ENCODE data around the gene RPS14. TPM values are rescaled to one million over a fixed set of nuclear protein-coding genes. Genes with fewer than 3 reads are reported as not detected.
A peak's percentile ranks its signal among the peaks of the same experiment; 100 is the strongest.

RPS14 gene
- total RNA-seq, 1 donor from 2014 or later, result 1,202 TPM

- H3K36me3 ChIP-seq, result peaks cover 47% of the 10 kb centered on the region
- TF ChIP-seq CTCF (IDR thresholded peaks at IDR 0.05; ENCODE audit: borderline replicate concordance), result no peak
- no peaks in the 10 kb centered on the region for H3K9me3 ChIP-seq (replicated peaks)
- intact Hi-C loops (cut with micrococcal nuclease), result no loop called here
- no peak overlapping the region for H3K4me3 ChIP-seq
- peak overlapping the region; percentile 81 for H3K27ac ChIP-seq (replicated peaks)
- no peaks in the 10 kb centered on the region for H3K27me3 ChIP-seq (ENCODE audit: low read depth)
- no peak for DNase-seq
- H3K4me1 ChIP-seq, result peaks cover 29% of the 10 kb centered on the region
Observed at GRCh38 chr5:150442699-150443080, 6.8 kb downstream of the RPS14 start.

GRCh38 chr5:150441813-150442698 lies 7.5 kb downstream of the RPS14 start:
- DNase-seq, result no peak
- H3K27ac ChIP-seq (replicated peaks), result peak overlapping the region; percentile 81
- H3K27me3 ChIP-seq (ENCODE audit: low read depth), result no peaks in the 10 kb centered on the region
- no peak for TF ChIP-seq CTCF (IDR thresholded peaks at IDR 0.05; ENCODE audit: borderline replicate concordance)
- H3K4me1 ChIP-seq, result peaks cover 23% of the 10 kb centered on the region
- no peak overlapping the region for H3K4me3 ChIP-seq
- H3K9me3 ChIP-seq (replicated peaks), result no peaks in the 10 kb centered on the region
- intact Hi-C loops (cut with micrococcal nuclease), result no loop called here
- H3K36me3 ChIP-seq, result peaks cover 40% of the 10 kb centered on the region

DNA sequence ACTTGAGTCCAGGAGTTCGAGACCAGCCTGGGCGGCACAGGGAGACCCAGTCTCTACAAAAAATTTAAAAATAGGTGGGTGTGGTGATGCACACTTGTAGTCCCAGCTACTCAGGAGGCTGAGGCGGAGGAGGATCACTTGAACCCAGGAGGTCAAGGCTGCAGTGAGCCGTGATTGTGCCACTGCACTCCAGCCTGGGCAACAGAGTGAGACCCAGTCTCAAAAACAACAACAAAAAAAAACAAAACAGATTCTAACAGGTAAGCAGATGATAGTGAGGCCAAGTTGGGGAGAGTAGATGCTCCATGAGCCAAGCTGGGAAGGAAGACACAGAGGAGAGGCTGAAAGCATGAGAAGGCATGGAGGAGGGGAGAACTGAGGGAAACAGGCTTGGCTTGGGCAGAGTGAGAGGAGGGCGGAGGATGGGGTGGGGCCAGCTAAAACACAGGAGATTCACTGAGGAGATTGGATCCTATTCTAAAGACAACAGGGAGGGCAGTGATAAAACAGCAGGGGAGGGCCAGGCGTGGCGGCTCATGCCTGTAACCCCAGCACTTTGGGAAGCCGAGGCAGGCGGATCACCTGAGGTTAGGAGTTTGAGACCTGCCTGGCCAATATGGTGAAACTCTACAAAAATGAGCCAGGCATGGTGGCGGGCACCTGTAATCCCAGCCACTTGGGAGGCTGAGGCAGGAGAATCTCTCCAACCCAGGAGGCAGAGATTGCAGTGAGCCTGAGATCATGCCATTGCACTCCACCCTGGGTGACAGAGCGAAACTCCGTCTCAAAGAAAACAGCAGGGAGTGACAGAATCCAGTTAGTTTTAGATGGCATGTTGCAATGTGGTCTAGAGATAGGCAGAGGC lies 8.4 kb downstream of the RPS14 start:
- Histone ChIP-seq H3K4me1 (peaks cover 22% of the 10 kb centered on the region), H3K36me3 (peaks cover 32% of the 10 kb centered on the region), H3K27me3 (ENCODE audit: low read depth) (no peaks in the 10 kb centered on the region), H3K4me3 (no peak overlapping the region), H3K9me3 (replicated peaks) (no peaks in the 10 kb centered on the region), H3K27ac (replicated peaks) (peak overlapping the region; percentile 81)
- DNase-seq, result no peak
- intact Hi-C loops (cut with micrococcal nuclease), result no loop called here
- no peak for TF ChIP-seq CTCF (IDR thresholded peaks at IDR 0.05; ENCODE audit: borderline replicate concordance)

GRCh38 chr5:150438873-150439546 lies 10.5 kb downstream of the RPS14 start:
- H3K27me3 ChIP-seq (ENCODE audit: low read depth), result no peaks in the 10 kb centered on the region
- no peak for DNase-seq
- no peak overlapping the region for H3K4me3 ChIP-seq
- peaks cover 27% of the 10 kb centered on the region for H3K4me1 ChIP-seq
- peak; percentile 60 for TF ChIP-seq CTCF (IDR thresholded peaks at IDR 0.05; ENCODE audit: borderline replicate concordance)
- H3K36me3 ChIP-seq, result peaks cover 10% of the 10 kb centered on the region
- no peaks in the 10 kb centered on the region for H3K9me3 ChIP-seq (replicated peaks)
- H3K27ac ChIP-seq (replicated peaks), result no peak overlapping the region
- intact Hi-C loops (cut with micrococcal nuclease), result no loop called here

DNA sequence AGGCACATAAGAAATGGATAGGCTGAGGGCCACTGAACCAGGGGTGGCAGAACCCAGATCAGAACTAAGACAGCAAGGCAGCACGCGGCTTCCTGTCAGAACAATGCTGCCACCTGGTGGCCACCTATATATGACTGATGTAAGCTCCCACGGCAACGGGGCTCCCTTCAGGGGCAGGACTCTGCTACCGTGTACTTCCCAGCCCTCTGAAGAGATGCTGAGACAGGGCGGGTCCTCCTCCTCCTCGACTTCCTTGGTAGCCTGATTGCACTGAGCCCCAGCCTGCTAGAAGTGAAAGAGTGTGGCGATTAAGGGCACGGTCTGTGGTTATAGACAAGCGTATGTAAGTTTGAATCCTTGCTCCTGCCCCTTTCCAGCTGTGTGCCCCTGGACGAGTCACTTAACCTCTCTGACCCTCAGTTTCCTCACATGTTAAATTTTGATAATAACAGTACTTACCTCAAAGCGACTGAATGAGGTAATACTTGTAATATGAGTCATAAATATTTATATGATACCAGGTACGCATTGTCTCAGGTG lies 13.3 kb downstream of the RPS14 start:
- peak; percentile 92 for TF ChIP-seq CTCF (IDR thresholded peaks at IDR 0.05; ENCODE audit: borderline replicate concordance)
- Histone ChIP-seq H3K4me1 (peaks cover 11% of the 10 kb centered on the region), H3K4me3 (no peak overlapping the region), H3K27me3 (ENCODE audit: low read depth) (no peaks in the 10 kb centered on the region), H3K27ac (replicated peaks) (no peak overlapping the region), H3K9me3 (replicated peaks) (no peaks in the 10 kb centered on the region), H3K36me3 (no peaks in the 10 kb centered on the region)
- intact Hi-C loops (cut with micrococcal nuclease), result no loop called here
- peak; percentile 83 for DNase-seq
